Lung (tissue), 12 donors: ENCODE data around the gene C6orf118. TPM values are rescaled to one million over a fixed set of nuclear protein-coding genes. Genes with fewer than 3 reads are reported as not detected.

ENCODE experiments used
- ATAC-seq: fragments of 200-7000 bp; cut with Tn5 transposase; one replicate; pipeline ENCODE4 v1.9.1; 2020; ENCODE audit warnings: moderate number of reproducible peaks; ENCODE audit not compliant: insufficient read depth, low FRiP score
- DNase-seq, 3 donors: peaks; one replicate each; pipeline ENCODE4 v3.0.0-alpha.2; 2013 to 2017
- H3K27ac ChIP-seq, 2 donors: one replicate each; pipeline ENCODE4 v1.5.1; 2013; ENCODE audit warnings: mild to moderate bottlenecking in 2 of 2, moderate library complexity in 2 of 2, control low read depth in 1 of 2, inconsistent platforms in 1 of 2, low read depth in 1 of 2, low read length in 1 of 2
- H3K27me3 ChIP-seq, 3 donors: one replicate each; pipeline ENCODE4 v1.5.1; 2013; ENCODE audit warnings: low read length in 2 of 3; ENCODE audit not compliant: control insufficient read depth in 3 of 3, insufficient read depth in 3 of 3
- H3K36me3 ChIP-seq, 4 donors: one replicate each; pipeline ENCODE4 v1.5.1; 2013; ENCODE audit warnings: low read length in 4 of 4, mild to moderate bottlenecking in 1 of 4, moderate library complexity in 1 of 4; ENCODE audit not compliant: control insufficient read depth in 4 of 4, insufficient read depth in 4 of 4
- H3K4me1 ChIP-seq, 5 donors: one replicate each; pipeline ENCODE4 v1.5.1; 2013; ENCODE audit warnings: low read length in 5 of 5, mild to moderate bottlenecking in 2 of 5, moderate library complexity in 1 of 5; ENCODE audit not compliant: control insufficient read depth in 5 of 5, insufficient read depth in 5 of 5
- H3K4me3 ChIP-seq: one replicate; pipeline ENCODE4 v1.5.1; 2013; ENCODE audit warnings: mild to moderate bottlenecking, control low read depth, moderate library complexity
- H3K9ac ChIP-seq, 2 donors: one replicate each; pipeline ENCODE4 v1.5.1; 2013; ENCODE audit warnings: low read length in 2 of 2, control low read depth in 1 of 2; ENCODE audit not compliant: insufficient read depth in 1 of 2
- H3K9me3 ChIP-seq, 4 donors: one replicate each; pipeline ENCODE4 v1.5.1; 2013; ENCODE audit warnings: low read length in 3 of 4, mild to moderate bottlenecking in 1 of 4, moderate library complexity in 1 of 4; ENCODE audit not compliant: control insufficient read depth in 4 of 4, insufficient read depth in 3 of 4
- WGBS, 2 donors: extraction: QIAGEN DNeasy Blood & Tissue Kit; methylation state at CpG; one replicate each; pipeline ENCODE4 v1.1.7; 2013; 5-methylcytosine and 5-hydroxymethylcytosine counted together
- polyA plus RNA-seq, 2 donors: library from polyadenylated mRNA; stranded (reverse); fragments of 200-250 nt; gene quantifications; one replicate each; pipeline ENCODE4 v1.2.1, GENCODE V29; 2013
- total RNA-seq, 2 donors: library from RNA; depleted of rRNA in 1 of 2; stranded (reverse); fragments of >200 nt in 1 of 2; gene quantifications; one replicate each; pipeline ENCODE4 v1.2.1, GENCODE V29; 2014 to 2021
- TF ChIP-seq, protein P1 (sequence below): IDR thresholded peaks from 2 replicates; pipeline ENCODE4 v1.5.1; 2012; ENCODE audit warnings: mild to moderate bottlenecking; ENCODE audit errors: control extremely low read depth, extremely low read depth
- donor health status: control.
- donor health status: control.
- donor health status: Bipolar disorder and iron deficiency.
- donor health status: healthy.
- donor health status: DM: yes; HTN: yes; CAD: no.

The C6orf118 gene
- total and polyA plus RNA-seq, 4 donors = 5.5 to 17.4 (median 9.6) TPM

- Histone ChIP-seq H3K27ac (no peak overlapping the region), H3K4me3 (no peak overlapping the region), H3K27me3 (no peaks in the 10 kb centered on the region), H3K36me3 (no peaks in the 10 kb centered on the region), H3K9me3 (peaks cover 0 to 15% (median 0%) of the 10 kb centered on the region in 4 donors), H3K9ac (no peak overlapping the region), H3K4me1 (no peaks in the 10 kb centered on the region)
- 89% methylated on average over 5 of the region's 5 CpGs for WGBS, 2 donors
- DNase-seq (no peak), ATAC-seq (no peak)
- TF ChIP-seq, protein P1, sequence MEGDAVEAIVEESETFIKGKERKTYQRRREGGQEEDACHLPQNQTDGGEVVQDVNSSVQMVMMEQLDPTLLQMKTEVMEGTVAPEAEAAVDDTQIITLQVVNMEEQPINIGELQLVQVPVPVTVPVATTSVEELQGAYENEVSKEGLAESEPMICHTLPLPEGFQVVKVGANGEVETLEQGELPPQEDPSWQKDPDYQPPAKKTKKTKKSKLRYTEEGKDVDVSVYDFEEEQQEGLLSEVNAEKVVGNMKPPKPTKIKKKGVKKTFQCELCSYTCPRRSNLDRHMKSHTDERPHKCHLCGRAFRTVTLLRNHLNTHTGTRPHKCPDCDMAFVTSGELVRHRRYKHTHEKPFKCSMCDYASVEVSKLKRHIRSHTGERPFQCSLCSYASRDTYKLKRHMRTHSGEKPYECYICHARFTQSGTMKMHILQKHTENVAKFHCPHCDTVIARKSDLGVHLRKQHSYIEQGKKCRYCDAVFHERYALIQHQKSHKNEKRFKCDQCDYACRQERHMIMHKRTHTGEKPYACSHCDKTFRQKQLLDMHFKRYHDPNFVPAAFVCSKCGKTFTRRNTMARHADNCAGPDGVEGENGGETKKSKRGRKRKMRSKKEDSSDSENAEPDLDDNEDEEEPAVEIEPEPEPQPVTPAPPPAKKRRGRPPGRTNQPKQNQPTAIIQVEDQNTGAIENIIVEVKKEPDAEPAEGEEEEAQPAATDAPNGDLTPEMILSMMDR = no peak
Observed at GRCh38 chr6:165298875-165299274, 10.5 kb downstream of the C6orf118 start.

DNA sequence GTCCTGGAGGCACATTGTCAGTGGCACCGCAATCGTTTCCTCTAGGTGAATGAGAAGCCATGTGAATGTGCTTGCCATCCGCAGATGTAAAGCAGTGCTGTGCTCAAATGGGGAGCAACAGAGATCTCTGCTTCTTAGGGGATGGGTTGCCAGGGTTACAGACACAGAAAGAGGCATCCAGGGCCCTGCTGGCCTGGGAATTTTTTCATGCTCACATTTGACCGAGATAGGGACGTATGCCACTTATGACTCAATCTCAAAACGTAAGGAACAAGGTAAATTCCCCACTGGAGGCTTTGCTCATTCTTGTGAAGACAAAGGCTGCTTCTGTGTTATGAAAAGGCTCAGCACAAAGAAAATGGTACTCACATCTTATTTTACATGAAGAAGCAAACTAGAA, 11.0 kb downstream of the C6orf118 start:
- H3K4me3 ChIP-seq = no peak overlapping the region
- H3K9me3 ChIP-seq = peaks cover 0 to 15% (median 0%) of the 10 kb centered on the region in 4 donors
- H3K27me3 ChIP-seq = no peaks in the 10 kb centered on the region
- WGBS, 2 donors = 79 to 87% methylated on average over 6 of the region's 6 CpGs
- no peak overlapping the region for H3K27ac ChIP-seq
- ATAC-seq (no peak), DNase-seq (no peak)
- H3K4me1 ChIP-seq = no peaks in the 10 kb centered on the region
- H3K36me3 ChIP-seq = no peaks in the 10 kb centered on the region
- TF ChIP-seq, protein P1 = no peak
- H3K9ac ChIP-seq = no peak overlapping the region

- Histone ChIP-seq H3K4me1 (no peaks in the 10 kb centered on the region), H3K9ac (no peak overlapping the region), H3K27ac (no peak overlapping the region), H3K4me3 (no peak overlapping the region), H3K9me3 (peaks cover 0 to 2% (median 0%) of the 10 kb centered on the region in 4 donors), H3K36me3 (no peaks in the 10 kb centered on the region), H3K27me3 (peaks cover 0 to 2% (median 0%) of the 10 kb centered on the region in 3 donors)
- ATAC-seq (no peak), DNase-seq (no peak)
- 79 to 83% methylated on average over 6 of the region's 6 CpGs for WGBS, 2 donors
- TF ChIP-seq, protein P1 = no peak
Observed at GRCh38 chr6:165292657-165293056, 16.7 kb downstream of the C6orf118 start.

DNA sequence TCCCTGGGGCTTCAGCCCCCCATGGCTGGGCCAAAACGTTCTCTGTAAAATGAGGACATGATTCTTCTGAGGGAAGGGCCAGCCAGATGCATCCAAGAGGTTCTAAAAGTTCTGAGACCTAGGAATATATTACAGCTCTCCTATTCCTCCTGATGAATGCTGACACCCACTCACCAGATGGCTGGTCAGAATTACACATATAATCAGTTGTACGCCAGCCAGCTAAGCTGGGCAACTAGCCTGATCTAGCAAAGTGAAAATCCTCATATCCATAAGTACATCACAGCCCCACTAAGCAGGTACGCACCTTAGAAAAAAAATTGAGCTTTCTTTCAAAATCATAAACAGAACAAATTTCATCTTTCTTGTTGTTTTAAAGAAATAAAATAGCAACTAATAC, 34.8 kb downstream of the C6orf118 start:
- Histone ChIP-seq H3K27ac (no peak overlapping the region), H3K4me1 (no peaks in the 10 kb centered on the region), H3K27me3 (no peaks in the 10 kb centered on the region), H3K9me3 (no peaks in the 10 kb centered on the region), H3K9ac (no peak overlapping the region), H3K36me3 (no peaks in the 10 kb centered on the region), H3K4me3 (no peak overlapping the region)
- TF ChIP-seq, protein P1 = no peak
- DNase-seq (no peak), ATAC-seq (no peak)
- WGBS, 2 donors = 70 to 94% methylated on average over 3 of the region's 3 CpGs
